Hematopoietic multipotent progenitor cell treated with erythropoietin and hydrocortisone succinate and interleukin-3 and kit ligand, for 8 days (in vitro differentiated cells): ENCODE data around the gene TBC1D24.
"Not testable (repeated sequence)": the region's sequence is repeated elsewhere in the genome, so short reads cannot be mapped to it uniquely, and the experiment has no call there.

Experiments used
- DNase-seq: peaks from one replicate; pipeline ENCODE4 v3.0.0-alpha.2; 2015

The TBC1D24 gene

DNA sequence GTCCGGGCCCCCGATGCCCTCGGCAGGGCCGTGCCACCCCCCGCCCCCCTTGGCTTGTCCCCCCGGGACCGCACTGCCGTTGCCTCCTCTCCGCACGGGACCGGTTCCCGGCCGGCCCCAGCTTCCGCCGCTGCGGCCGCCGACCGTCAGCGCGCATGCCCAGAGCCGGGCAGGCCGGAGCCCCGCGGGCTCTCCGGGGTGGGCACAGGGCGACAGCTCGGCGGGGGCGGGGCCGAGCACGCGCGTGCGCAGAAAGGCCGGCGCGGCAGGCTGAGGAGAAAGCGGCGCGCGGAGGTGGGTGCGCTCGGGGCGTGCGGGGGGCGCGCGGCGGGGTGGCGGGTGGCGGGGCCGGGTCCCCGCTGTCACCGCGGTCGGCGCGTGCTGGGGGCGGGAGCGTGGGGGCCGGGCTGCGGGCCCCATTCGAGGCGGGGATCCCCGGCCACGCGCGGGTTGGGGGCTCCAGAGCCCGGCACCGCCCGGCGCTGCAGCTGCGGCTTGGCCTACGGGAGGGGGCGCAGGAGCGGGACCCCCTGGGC is at the start of gene TBC1D24:
Gene TBC1D24, plus strand, starts transcription at position 251 of the 536 bp plus-strand sequence. CDS start 21,022 bp downstream, outside the sequence.
- peak; percentile 83 for DNase-seq

GRCh38 chr16:2425825-2426430 is 49.0 kb upstream of the TBC1D24 start:
- no peak for DNase-seq

GRCh38 chr16:2426941-2427361 is 48.0 kb upstream of the TBC1D24 start:
- DNase-seq: no peak

DNA sequence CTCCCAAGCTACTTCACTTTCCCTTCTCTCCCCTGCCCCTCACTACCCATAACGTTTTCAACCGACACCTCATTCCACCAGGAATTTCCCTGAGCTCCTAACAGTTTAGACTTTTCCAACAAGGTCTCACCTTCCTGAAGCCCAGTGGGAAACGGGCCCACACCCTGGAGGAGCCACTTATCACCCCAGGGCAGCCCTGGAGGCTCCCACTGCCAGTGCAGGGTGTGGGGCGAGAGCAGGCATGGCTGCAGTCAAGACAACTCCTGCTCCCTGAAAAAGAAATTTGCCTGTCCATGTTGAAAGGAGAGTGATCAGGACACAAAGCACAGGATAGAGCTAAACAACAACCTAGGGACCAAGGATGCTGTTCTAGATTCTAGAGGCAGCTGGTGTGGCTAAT is 47.4 kb upstream of the TBC1D24 start:
- no peak for DNase-seq

- DNase-seq: peak; percentile 51
These were observed 46.7 kb upstream of the TBC1D24 start for GRCh38 chr16:2428051-2428783.

GRCh38 chr16:2428784-2429033 is 46.2 kb upstream of the TBC1D24 start:
- no peak for DNase-seq

- DNase-seq: peak; percentile 94
These were observed 45.7 kb upstream of the TBC1D24 start, which contains the start of gene CCNF for GRCh38 chr16:2429034-2429770. CCNF (plus strand) TSS chr16:2429447; CDS start chr16:2429482, 35 bp downstream.

DNA sequence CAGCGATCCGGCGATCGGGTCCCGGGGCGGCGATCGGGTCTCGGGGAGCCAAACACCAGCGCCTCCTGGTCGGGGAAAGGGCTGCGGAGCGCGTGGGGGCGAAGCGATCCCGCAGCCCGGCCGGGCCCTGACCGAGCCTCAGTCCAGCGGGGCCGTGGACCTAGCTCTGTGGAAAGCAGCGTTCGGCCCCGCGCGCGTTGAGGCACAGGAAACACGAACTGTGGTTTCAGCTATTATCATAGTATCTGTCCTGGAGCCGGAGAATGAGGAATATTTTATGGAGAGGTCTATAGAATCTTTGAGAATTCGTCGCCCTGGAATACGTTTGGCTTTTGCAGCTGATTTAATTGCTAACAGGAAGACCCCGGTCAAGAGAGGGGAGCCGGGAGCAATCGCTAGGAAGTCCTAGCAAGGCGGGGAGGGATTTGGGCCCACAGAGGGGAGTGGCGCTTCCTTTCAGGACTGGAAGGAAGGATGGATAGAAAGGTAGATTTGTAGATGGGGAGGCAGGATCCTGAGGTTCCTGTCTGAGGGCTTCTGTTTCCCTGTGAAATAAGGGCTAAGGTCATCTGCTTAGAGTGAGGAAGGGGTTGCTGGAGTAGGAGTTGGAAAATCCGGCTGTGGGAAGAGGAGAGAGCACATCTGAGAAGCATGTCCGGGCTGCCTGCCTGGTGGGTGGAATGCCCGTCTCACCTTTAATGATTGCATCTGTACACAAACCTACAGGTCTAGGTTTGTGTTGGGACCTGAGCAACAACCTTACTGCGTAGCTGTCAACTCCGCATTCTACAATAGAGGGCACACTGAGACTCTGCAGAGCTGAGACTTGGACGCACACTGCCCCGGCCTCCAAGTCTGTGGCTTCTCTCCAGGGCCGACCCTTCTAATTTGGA is 44.9 kb upstream of the TBC1D24 start:
- peak; percentile 48 for DNase-seq

DNA sequence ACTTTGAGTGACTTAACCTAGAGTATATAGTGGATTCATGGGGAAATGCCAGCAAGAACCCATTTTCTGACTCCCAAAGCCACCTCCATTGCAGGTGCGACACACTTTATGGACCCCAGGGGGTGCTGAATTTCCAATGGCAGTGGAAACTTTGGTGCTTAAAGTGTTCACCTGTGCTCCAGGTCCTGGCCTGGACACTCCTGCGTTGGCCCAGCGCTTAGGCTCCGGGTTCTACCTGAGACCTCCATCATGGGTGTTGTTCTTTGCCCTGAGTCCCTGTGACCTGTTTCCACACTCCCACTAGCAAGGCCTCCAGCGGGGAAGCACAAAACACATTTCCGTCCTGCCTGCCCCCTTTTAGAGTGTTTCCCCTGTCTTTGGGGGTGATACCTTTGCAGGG is 42.6 kb upstream of the TBC1D24 start:
- DNase-seq: no peak

DNA sequence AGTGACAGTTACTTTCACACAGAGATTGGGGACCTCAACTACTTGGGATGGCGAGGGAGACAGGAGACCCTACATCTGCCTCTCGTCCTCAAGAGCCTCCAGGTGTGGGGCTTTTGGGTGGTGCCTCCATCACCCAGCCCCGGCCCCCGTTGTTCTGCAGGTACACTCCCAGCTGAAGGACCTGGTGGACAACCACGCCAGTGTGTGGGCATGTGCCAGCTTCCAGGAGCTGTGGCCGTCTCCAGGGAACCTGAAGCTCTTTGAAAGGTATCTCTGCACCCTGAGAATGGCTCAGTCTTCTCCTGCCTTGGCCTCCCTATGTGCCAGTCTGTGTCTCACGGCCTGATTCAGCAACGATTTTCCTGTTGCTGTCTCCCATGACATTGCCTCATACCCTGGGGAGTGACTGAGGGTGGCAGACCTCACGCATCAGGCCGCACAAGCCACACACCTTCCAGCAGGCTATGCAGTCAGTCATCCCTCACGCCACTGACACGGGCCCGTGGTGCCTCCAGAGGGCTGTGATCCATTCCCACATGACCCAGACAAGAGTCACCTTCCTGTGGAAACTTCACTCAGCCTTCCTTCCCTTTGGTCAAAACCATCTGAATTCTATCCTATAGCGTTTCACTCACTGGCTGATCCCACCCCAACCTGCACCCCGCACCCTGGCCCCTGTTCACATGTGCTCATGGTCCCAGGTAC is 42.0 kb upstream of the TBC1D24 start:
- no peak for DNase-seq

GRCh38 chr16:2435236-2435635 is 39.7 kb upstream of the TBC1D24 start:
- DNase-seq: not testable (repeated sequence)

DNA sequence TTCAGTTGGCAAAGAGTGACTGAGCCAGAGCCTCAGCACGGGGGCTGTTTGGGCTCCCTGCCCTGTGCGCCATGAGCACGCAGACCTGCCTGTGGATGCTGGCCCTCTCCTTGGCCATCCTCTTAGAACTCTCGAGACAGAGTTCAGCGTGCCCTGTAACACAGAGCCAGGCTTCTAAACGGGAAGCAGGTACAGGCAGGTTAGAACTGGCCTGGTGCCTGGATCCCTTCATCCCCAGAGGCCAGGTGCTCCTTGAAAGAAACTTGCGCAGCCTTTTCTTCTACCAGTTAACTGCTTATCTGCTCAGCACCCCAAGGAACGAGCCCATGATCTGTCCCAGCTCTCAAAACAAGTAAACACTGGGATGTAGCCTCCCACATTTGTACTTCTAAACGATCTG is 38.8 kb upstream of the TBC1D24 start:
- no peak for DNase-seq

- no peak for DNase-seq
These were observed 37.7 kb upstream of the TBC1D24 start for GRCh38 chr16:2437032-2437790.

DNA sequence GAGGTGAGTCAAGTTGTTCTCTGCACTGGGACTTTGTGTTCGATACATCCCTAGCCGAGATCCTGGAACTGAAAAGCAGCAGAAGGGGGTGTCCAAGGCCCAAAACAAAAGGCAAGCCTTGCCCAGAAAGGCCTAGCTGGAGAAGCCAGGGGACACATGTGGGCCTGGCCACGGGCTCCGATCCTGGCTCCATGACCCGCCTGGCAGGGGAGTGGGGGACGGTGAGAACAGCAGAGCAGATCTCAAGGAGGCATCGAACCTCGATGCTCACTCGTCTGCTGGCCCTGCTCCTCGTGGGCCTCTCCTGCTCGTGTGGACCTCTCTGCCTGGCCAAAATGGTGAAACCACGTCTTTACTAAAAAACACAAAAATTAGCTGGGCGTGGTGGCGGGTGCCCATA is 36.8 kb upstream of the TBC1D24 start:
- no peak for DNase-seq

GRCh38 chr16:2439598-2439997 is 35.3 kb upstream of the TBC1D24 start:
- no peak for DNase-seq

GRCh38 chr16:2441143-2441804 is 33.7 kb upstream of the TBC1D24 start:
- DNase-seq: not testable (repeated sequence)

GRCh38 chr16:2443555-2443954 is 31.4 kb upstream of the TBC1D24 start:
- DNase-seq: no peak

DNA sequence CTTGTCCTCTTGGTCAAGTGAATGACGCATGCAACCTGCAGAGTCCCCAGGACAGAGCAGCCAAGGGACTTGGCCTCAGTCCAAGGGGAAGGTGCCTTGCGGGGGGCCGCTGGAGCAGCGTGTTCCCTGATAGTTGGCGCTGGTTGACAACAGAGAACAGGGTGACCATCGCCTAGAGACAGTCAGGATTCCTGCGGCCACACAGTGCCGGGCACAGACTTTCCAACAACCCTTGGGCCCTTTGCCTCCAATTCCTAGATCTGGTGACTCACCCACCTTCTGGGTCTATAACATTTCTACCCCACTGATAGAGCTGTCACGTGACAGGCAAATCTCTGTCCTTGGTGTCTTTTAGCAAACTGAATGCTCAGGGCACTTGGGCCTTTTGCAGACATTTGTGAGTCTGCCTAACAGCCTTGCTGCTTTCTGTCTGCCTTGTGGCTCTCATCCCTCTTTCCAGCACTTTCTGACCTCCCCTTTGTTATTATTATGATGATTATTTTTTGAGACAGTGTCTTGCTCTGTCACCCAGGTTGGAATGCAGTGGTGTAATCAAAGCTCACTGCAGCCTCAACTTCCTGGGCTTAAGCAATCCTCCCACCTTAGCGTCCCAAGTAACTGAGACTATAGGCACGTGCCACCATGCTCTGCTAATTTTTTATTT is 26.9 kb upstream of the TBC1D24 start:
- DNase-seq: no peak

DNA sequence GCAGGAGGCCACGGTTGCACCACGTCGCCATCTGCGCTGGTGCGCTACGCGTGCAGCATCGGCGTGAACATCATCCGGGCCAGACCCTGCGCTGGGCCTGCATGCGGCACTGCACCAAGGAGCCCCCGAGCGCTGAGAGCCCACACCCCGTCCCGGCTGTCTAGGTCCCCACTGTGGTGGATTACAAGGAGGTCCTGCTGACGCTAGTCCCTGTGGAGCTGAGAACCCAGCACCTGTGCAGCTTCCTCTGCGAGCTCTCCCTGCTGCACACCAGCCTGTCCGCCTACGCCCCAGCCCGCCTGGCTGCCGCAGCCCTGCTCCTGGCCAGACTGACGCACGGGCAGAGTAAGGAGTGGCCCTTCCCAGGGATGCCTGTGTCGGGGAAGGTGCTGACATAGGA is 25.8 kb upstream of the TBC1D24 start:
- no peak for DNase-seq

DNA sequence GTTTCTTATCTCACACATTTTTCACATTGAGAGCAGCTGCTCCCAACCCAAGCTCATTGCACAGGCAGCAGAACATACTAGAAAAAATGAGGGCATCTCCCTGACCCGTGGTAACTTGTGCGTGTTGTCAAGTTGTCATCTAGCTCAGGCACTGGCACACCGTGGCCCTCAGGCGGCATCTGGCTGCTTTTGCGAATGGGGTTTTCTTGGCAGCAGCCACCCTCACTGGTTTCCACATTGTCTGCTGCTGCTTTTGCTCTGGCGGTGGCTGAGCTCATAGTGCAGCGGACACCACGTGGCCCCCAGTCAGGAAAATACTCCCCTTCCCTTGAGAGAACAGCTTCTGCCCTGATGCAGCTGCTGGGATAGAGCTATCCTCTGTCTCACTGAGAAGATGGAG is 24.4 kb upstream of the TBC1D24 start:
- no peak for DNase-seq
